ENCODE measurements around the gene LRP11. TPM values are rescaled to one million over a fixed set of nuclear protein-coding genes. Genes with fewer than 3 reads are reported as not detected.

The LRP11 gene
- total RNA-seq, 3 donors from 2014 or later (not counting 1 experiment from before 2014, with no cell fraction given): 0.16 to 0.43 (median 0.26) TPM

GRCh38 chr6:149769676-149770075 lies 94.5 kb downstream of the LRP11 start:
- peaks cover 24% of the 10 kb centered on the region for H3K36me3 ChIP-seq (ENCODE audit: control insufficient read depth, insufficient read depth, low read length)
- Mint-ChIP-seq H3K36me3 (no peaks in the 10 kb centered on the region), H3K9me3 (no peaks in the 10 kb centered on the region), H3K4me1 (peaks cover 5 to 11% of the 10 kb centered on the region in 2 donors), H3K4me3 (no peak overlapping the region), H3K27ac (no peak overlapping the region), H3K27me3 (ENCODE audit: low read depth in 2 of 2) (no peaks in the 10 kb centered on the region)
- WGBS (ENCODE audit: insufficient coverage): 96% methylated on average over 2 of the region's 2 CpGs
- H3K27ac ChIP-seq (ENCODE audit: low read length): no peak overlapping the region
- no peaks in the 10 kb centered on the region for H3K9me3 ChIP-seq (ENCODE audit: control insufficient read depth, insufficient read depth, low read length)
- TF ChIP-seq CTCF (IDR thresholded peaks at IDR 0.05): no peak
- H3K4me3 ChIP-seq (ENCODE audit: low read length): no peak overlapping the region
- DNase-seq (no peak), ATAC-seq (no peak)
- no peaks in the 10 kb centered on the region for H3K27me3 ChIP-seq (ENCODE audit: control insufficient read depth, insufficient read depth, low read length)
- intact Hi-C loops (cut with micrococcal nuclease): no loop called here
- H3K4me1 ChIP-seq (ENCODE audit: control insufficient read depth, insufficient read depth, low read length): no peaks in the 10 kb centered on the region

Other genes with a start within 250 kb of the LRP11 start
- gene KATNA1, start 215.6 kb downstream of the LRP11 start, total RNA-seq: 10 to 100 TPM; 16.4 to 22.7 (median 21.0) TPM
- 10 to 100 TPM; 37.9 to 52.5 (median 49.4) TPM for gene LATS1, start 146.3 kb downstream of the LRP11 start, total RNA-seq
- gene NUP43, start 117.8 kb downstream of the LRP11 start, total RNA-seq: 10 to 100 TPM; 20.8 to 33.4 (median 23.5) TPM
- gene PCMT1, start 114.6 kb downstream of the LRP11 start, total RNA-seq: 10 to 100 TPM; 31.7 to 53.6 (median 41.5) TPM
- not detected for gene RAET1E, start 33.8 kb upstream of the LRP11 start, total RNA-seq
- under 1 TPM in 1 of 3 donors, not detected in 2; 0.43 TPM for gene RAET1G, start 58.8 kb upstream of the LRP11 start, total RNA-seq
- 1 to 10 TPM in 2 of 3 donors, under 1 TPM in 1; 0.98 to 2.4 (median 2.4) TPM for gene ULBP2, start 77.7 kb upstream of the LRP11 start, total RNA-seq
- gene ULBP1, start 99.6 kb upstream of the LRP11 start, total RNA-seq: under 1 TPM in 2 of 3 donors, not detected in 1; 0.18 to 0.23 TPM
- not detected for gene RAET1L, start 161.2 kb upstream of the LRP11 start, total RNA-seq
- gene ULBP3, start 204.8 kb upstream of the LRP11 start, total RNA-seq: 1 to 10 TPM in 1 of 3 donors, under 1 TPM in 2; 0.64 to 1.5 (median 0.75) TPM